HepG2 (cell line): ENCODE data around the gene CAPN10. TPM values are rescaled to one million over a fixed set of nuclear protein-coding genes. Genes with fewer than 3 reads are reported as not detected.

Experiments
- ARNT ChIP-seq: fragments of 450-650 bp; IDR thresholded peaks from 2 replicates; pipeline ENCODE4 v1.6.1; 2017
- CCDC6 ChIP-seq: sonication (generic); formaldehyde crosslinking; IDR thresholded peaks from 2 replicates; pipeline ENCODE4 v1.8.1; 2022; ENCODE audit warnings: mild to moderate bottlenecking, missing genetic modification reagents, moderate library complexity
- GPN1 ChIP-seq: sonication (generic); formaldehyde crosslinking; IDR thresholded peaks from 2 replicates; pipeline ENCODE4 v1.5.1; 2020; ENCODE audit warnings: missing genetic modification reagents, borderline replicate concordance
- GTF2F1 ChIP-seq: fragments of 150-350 bp; IDR thresholded peaks from 2 replicates; pipeline ENCODE4 v1.6.1; 2014; ENCODE audit warnings: low read length
- HNRNPUL1 ChIP-seq: fragments of 200-400 bp; formaldehyde crosslinking; IDR thresholded peaks from 2 replicates; pipeline ENCODE4 v1.6.1; 2017; ENCODE audit warnings: low read depth, mild to moderate bottlenecking, low read length, moderate library complexity
- MEF2D ChIP-seq: sonication (generic); formaldehyde crosslinking; IDR thresholded peaks from 2 replicates; pipeline ENCODE4 v1.5.1; 2020; ENCODE audit warnings: mild to moderate bottlenecking, missing genetic modification reagents
- NFIC ChIP-seq: IDR thresholded peaks from 2 replicates; pipeline ENCODE4 v1.6.1; 2012; ENCODE audit warnings: mild to moderate bottlenecking, low read length, inconsistent platforms
- RAD21 ChIP-seq: fragments of 450-650 bp; formaldehyde crosslinking; IDR thresholded peaks from 2 replicates; pipeline ENCODE4 v1.5.0; 2020; ENCODE audit warnings: mild to moderate bottlenecking
- SNAI1 ChIP-seq: sonication (generic); formaldehyde crosslinking; IDR thresholded peaks from 2 replicates; pipeline ENCODE4 v1.5.0; 2020; ENCODE audit warnings: mild to moderate bottlenecking, missing genetic modification reagents, borderline replicate concordance
- SNAPC2 ChIP-seq: sonication (generic); formaldehyde crosslinking; IDR thresholded peaks from 2 replicates; pipeline ENCODE4 v1.8.1; 2022; ENCODE audit warnings: mild to moderate bottlenecking, missing genetic modification reagents
- TBX2 ChIP-seq: sonication (generic); formaldehyde crosslinking; IDR thresholded peaks from 2 replicates; pipeline ENCODE4 v1.5.0; 2020; ENCODE audit warnings: missing genetic modification reagents, mild to moderate bottlenecking, borderline replicate concordance
- TP53 ChIP-seq: sonication (generic); formaldehyde crosslinking; conservative IDR thresholded peaks from 2 replicates; pipeline ENCODE4 v1.4.0; 2020; ENCODE audit warnings: missing genetic modification reagents
- ZEB1 ChIP-seq: IDR thresholded peaks from 2 replicates; pipeline ENCODE4 v1.6.1; 2012; ENCODE audit warnings: mild to moderate bottlenecking, low read depth, inconsistent platforms; ENCODE audit not compliant: insufficient replicate concordance
- ZIK1 ChIP-seq: sonication (generic); formaldehyde crosslinking; IDR thresholded peaks from 2 replicates; pipeline ENCODE4 v1.5.0; 2020; ENCODE audit warnings: mild to moderate bottlenecking, low read depth, missing genetic modification reagents, borderline replicate concordance
- ZMYM3 ChIP-seq: sonication (generic); formaldehyde crosslinking; IDR thresholded peaks from 2 replicates; pipeline ENCODE4 v1.5.1; 2020; ENCODE audit warnings: mild to moderate bottlenecking, missing genetic modification reagents
- ZNF17 ChIP-seq: sonication (generic); formaldehyde crosslinking; IDR thresholded peaks from 2 replicates; pipeline ENCODE4 v1.5.0; 2020; ENCODE audit warnings: mild to moderate bottlenecking, missing genetic modification reagents
- ZNF232 ChIP-seq: sonication (generic); formaldehyde crosslinking; IDR thresholded peaks from 2 replicates; pipeline ENCODE4 v1.4.0; 2020; ENCODE audit warnings: missing genetic modification reagents, borderline replicate concordance
- ZNF451 ChIP-seq: sonication (generic); formaldehyde crosslinking; IDR thresholded peaks from 2 replicates; pipeline ENCODE4 v1.5.0; 2020; ENCODE audit warnings: mild to moderate bottlenecking, missing genetic modification reagents
- ZNF468 ChIP-seq: sonication (generic); formaldehyde crosslinking; IDR thresholded peaks from 2 replicates; pipeline ENCODE4 v1.8.0; 2022; ENCODE audit warnings: mild to moderate bottlenecking, moderate library complexity, missing genetic modification reagents
- ZNF501 ChIP-seq: sonication (generic); formaldehyde crosslinking; IDR thresholded peaks from 2 replicates; pipeline ENCODE4 v1.5.1; 2020; ENCODE audit warnings: mild to moderate bottlenecking, moderate library complexity, missing genetic modification reagents
- ZNF558 ChIP-seq: sonication (generic); formaldehyde crosslinking; IDR thresholded peaks from 2 replicates; pipeline ENCODE4 v1.9.0; 2022; ENCODE audit warnings: mild to moderate bottlenecking, missing genetic modification reagents, borderline replicate concordance
- ZNF672 ChIP-seq: sonication (generic); formaldehyde crosslinking; IDR thresholded peaks from 2 replicates; pipeline ENCODE4 v1.8.1; 2022; ENCODE audit warnings: missing genetic modification reagents
- ZNF878 ChIP-seq: sonication (generic); formaldehyde crosslinking; IDR thresholded peaks from 2 replicates; pipeline ENCODE4 v1.8.1; 2023; ENCODE audit warnings: mild to moderate bottlenecking, missing genetic modification reagents, moderate library complexity
- ZNF891 ChIP-seq: sonication (generic); formaldehyde crosslinking; IDR thresholded peaks from 2 replicates; pipeline ENCODE4 v1.5.0; 2020; ENCODE audit warnings: mild to moderate bottlenecking, missing genetic modification reagents
- polyA plus RNA-seq, 8 experiments: library from polyadenylated mRNA; depleted of rRNA in 3 of 8; stranded (reverse) in 7 of 8; unstranded in 1 of 8; fragments of >200 nt; fragmentation: Illumina TruSeq in 4 of 8; extraction: Trizol in 4 of 8; gene quantifications; 2 replicates each; pipeline versions ENCODE4 v1.2.1 to v1.2.3, GENCODE V29; 2011 to 2016; ENCODE audit warnings: low read depth in 4 of 8, missing spikeins in 1 of 8, mixed read lengths in 1 of 8; ENCODE audit not compliant: insufficient read depth in 1 of 8
- total RNA-seq, 5 experiments: library from RNA; depleted of rRNA; stranded (reverse); fragments of >200 nt; fragmentation: Illumina TruSeq; extraction: Trizol; gene quantifications; 2 replicates each; pipeline ENCODE4 v1.2.3, GENCODE V29; 2016; ENCODE audit warnings: low read depth in 1 of 5
- TF ChIP-seq, protein P1 (sequence below): sonication (generic); formaldehyde crosslinking; IDR thresholded peaks from 2 replicates; pipeline ENCODE4 v1.5.0; 2020; ENCODE audit warnings: missing genetic modification reagents
- TF ChIP-seq, protein P2 (sequence below): fragments of 450-650 bp; IDR thresholded peaks from 2 replicates; pipeline ENCODE4 v1.6.1; 2017; ENCODE audit warnings: mild to moderate bottlenecking
- TF ChIP-seq, protein P3 (sequence below): sonication (generic); formaldehyde crosslinking; conservative IDR thresholded peaks from 2 replicates; pipeline ENCODE4 v1.8.1; 2023; ENCODE audit warnings: missing genetic modification reagents

CAPN10 gene
- total and polyA plus RNA-seq, 2 of the 13 experiments (the other 11 are each of a cell fraction or from before 2014, with no cell fraction given), result 27.6 to 32.4 TPM

DNA sequence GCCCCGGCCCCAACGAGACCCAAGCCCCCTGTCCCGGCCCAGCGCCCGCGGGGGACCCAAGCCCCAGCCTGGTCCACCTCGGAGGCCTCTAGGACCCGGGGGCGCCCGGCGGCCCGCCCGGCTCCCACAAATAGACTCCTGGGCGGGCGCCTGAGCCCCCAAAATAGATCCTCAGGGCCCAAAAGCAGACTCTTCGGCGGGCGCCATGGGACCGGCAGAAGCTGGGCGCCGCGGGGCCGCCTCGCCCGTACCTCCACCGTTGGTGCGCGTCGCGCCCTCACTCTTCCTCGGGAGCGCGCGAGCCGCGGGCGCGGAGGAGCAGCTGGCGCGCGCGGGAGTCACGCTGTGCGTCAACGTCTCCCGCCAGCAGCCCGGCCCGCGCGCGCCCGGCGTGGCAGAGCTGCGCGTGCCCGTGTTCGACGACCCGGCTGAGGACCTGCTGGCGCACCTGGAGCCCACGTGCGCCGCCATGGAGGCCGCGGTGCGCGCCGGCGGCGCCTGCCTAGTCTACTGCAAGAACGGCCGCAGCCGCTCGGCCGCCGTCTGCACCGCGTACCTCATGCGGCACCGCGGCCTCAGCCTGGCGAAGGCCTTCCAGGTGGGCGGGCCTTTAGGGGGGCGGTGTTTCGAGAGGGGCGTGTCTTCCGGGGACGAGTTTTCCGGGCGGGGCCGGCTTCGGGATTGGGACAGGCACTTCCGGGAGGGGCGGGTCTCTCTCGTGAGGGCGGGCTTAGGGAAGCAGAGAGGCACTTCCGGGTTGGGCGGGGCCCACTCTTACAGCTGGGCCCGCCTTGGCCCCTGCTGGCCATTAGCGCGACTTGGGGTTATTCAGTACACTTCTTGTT lies 25.8 kb upstream of the CAPN10 start (continued):
- TF ChIP-seq MEF2D (CRISPR knock-in tag) (0 out of 2 replicates have a peak, but pooled peaks have one; percentile 45), TBX2 (CRISPR knock-in tag) (peak; percentile 30; the same call in 1 of the 2 replicates), ARNT (no peak), ZNF878 (CRISPR knock-in tag) (peak; percentile 87; the same call in 1 of the 2 replicates), ZNF558 (peak; percentile 73; the same call in 1 of the 2 replicates), GPN1 (CRISPR knock-in tag) (no peak), ZIK1 (CRISPR knock-in tag) (peak; percentile 98), TP53 (no peak; the same call in 1 of the 2 replicates), RAD21 (CRISPR knock-in tag) (peak; percentile 81), ZNF451 (CRISPR knock-in tag) (peak; percentile 99), ZNF468 (no peak), ZEB1 (no peak), NFIC (no peak), ZNF891 (CRISPR knock-in tag) (peak; percentile 58), ZMYM3 (no peak), HNRNPUL1 (no peak), SNAPC2 (CRISPR knock-in tag) (peak; percentile 49; the same call in 1 of the 2 replicates), ZNF232 (CRISPR knock-in tag) (peak; percentile 71), SNAI1 (no peak; the same call in none of the 2 replicates), ZNF501 (peak; percentile 94), CCDC6 (CRISPR knock-in tag) (peak; percentile 99), GTF2F1 (no peak), ZNF672 (CRISPR knock-in tag) (no peak; the same call in 1 of the 2 replicates), ZNF17 (CRISPR knock-in tag) (no peak; the same call in 1 of the 2 replicates)
- TF ChIP-seq, protein P1, sequence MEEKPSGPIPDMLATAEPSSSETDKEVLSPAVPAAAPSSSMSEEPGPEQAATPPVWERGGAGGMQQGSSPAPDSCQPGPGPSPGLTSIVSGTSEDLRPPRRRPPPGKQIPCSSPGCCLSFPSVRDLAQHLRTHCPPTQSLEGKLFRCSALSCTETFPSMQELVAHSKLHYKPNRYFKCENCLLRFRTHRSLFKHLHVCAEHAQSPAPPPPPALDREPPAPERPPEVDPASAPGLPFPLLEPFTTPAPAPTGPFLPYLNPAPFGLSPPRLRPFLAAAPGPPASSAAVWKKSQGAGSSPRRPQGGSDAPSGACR, result 0 out of 2 replicates have a peak, but pooled peaks have one; percentile 6
- TF ChIP-seq, protein P2, sequence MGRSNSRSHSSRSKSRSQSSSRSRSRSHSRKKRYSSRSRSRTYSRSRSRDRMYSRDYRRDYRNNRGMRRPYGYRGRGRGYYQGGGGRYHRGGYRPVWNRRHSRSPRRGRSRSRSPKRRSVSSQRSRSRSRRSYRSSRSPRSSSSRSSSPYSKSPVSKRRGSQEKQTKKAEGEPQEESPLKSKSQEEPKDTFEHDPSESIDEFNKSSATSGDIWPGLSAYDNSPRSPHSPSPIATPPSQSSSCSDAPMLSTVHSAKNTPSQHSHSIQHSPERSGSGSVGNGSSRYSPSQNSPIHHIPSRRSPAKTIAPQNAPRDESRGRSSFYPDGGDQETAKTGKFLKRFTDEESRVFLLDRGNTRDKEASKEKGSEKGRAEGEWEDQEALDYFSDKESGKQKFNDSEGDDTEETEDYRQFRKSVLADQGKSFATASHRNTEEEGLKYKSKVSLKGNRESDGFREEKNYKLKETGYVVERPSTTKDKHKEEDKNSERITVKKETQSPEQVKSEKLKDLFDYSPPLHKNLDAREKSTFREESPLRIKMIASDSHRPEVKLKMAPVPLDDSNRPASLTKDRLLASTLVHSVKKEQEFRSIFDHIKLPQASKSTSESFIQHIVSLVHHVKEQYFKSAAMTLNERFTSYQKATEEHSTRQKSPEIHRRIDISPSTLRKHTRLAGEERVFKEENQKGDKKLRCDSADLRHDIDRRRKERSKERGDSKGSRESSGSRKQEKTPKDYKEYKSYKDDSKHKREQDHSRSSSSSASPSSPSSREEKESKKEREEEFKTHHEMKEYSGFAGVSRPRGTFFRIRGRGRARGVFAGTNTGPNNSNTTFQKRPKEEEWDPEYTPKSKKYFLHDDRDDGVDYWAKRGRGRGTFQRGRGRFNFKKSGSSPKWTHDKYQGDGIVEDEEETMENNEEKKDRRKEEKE, result no peak
- TF ChIP-seq, protein P3, sequence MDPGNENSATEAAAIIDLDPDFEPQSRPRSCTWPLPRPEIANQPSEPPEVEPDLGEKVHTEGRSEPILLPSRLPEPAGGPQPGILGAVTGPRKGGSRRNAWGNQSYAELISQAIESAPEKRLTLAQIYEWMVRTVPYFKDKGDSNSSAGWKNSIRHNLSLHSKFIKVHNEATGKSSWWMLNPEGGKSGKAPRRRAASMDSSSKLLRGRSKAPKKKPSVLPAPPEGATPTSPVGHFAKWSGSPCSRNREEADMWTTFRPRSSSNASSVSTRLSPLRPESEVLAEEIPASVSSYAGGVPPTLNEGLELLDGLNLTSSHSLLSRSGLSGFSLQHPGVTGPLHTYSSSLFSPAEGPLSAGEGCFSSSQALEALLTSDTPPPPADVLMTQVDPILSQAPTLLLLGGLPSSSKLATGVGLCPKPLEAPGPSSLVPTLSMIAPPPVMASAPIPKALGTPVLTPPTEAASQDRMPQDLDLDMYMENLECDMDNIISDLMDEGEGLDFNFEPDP (CRISPR knock-in tag), result no peak
